Activated T-cell treated with anti-CD3 and anti-CD28 coated beads for 1 hour (primary cell): ENCODE results near the gene PDGFA.

Source experiments
- DNase-seq: peaks from one replicate; pipeline ENCODE4 v3.0.0-alpha.2; 2020; ENCODE audit warnings: low read depth

PDGFA gene

GRCh38 chr7:503575-504111 is 16.0 kb downstream of the PDGFA start:
- no peak for DNase-seq

- DNase-seq: no peak
These were observed 17.4 kb downstream of the PDGFA start for GRCh38 chr7:502296-502695.

- no peak for DNase-seq
These were observed 18.1 kb downstream of the PDGFA start for GRCh38 chr7:501526-501925.

GRCh38 chr7:500521-501420 is 18.9 kb downstream of the PDGFA start:
- DNase-seq: no peak

- DNase-seq: no peak
These were observed 19.7 kb downstream of the PDGFA start for GRCh38 chr7:499853-500485.

GRCh38 chr7:498678-499641 is 20.7 kb downstream of the PDGFA start:
- DNase-seq: no peak

GRCh38 chr7:497946-498655 is 21.5 kb downstream of the PDGFA start:
- no peak for DNase-seq

GRCh38 chr7:497346-497745 is 22.3 kb downstream of the PDGFA start:
- DNase-seq: no peak

- DNase-seq: no peak
These were observed 22.9 kb downstream of the PDGFA start for GRCh38 chr7:496528-497295.

GRCh38 chr7:495761-496321 is 23.8 kb downstream of the PDGFA start:
- DNase-seq: no peak

GRCh38 chr7:495326-495725 is 24.3 kb downstream of the PDGFA start:
- DNase-seq: no peak

GRCh38 chr7:494906-495305 is 24.7 kb downstream of the PDGFA start:
- no peak for DNase-seq

- DNase-seq: no peak
These were observed 25.4 kb downstream of the PDGFA start for GRCh38 chr7:494259-494687.

GRCh38 chr7:493661-494251 is 25.9 kb downstream of the PDGFA start:
- DNase-seq: no peak

GRCh38 chr7:492714-493065 is 27.0 kb downstream of the PDGFA start:
- DNase-seq: no peak

GRCh38 chr7:491958-492713 is 27.5 kb downstream of the PDGFA start:
- DNase-seq: no peak

- no peak for DNase-seq
These were observed 28.2 kb downstream of the PDGFA start for GRCh38 chr7:491292-491957.

- no peak for DNase-seq
These were observed 29.0 kb downstream of the PDGFA start for GRCh38 chr7:490461-491291.
